ENCODE measurements around the gene NUP42. TPM values are rescaled to one million over a fixed set of nuclear protein-coding genes. Genes with fewer than 3 reads are reported as not detected.

NUP42 gene
- total and polyA plus RNA-seq, 10 of the 15 experiments (the other 5 are each of a cell fraction or from before 2014, with no cell fraction given) = 48.6 to 124 (median 74.3) TPM

GRCh38 chr7:23234569-23235296 lies 52.9 kb downstream of the NUP42 start (continued):
- TF ChIP-seq TCF3 (IDR thresholded peaks at IDR 0.05; ENCODE audit: borderline replicate concordance, insufficient read depth, low read depth, low read length) (no peak), ATF3 (IDR thresholded peaks at IDR 0.05; ENCODE audit: borderline replicate concordance, extremely low read depth, low read depth, low read length) (no peak), PAX5 (IDR thresholded peaks at IDR 0.05; ENCODE audit: borderline replicate concordance, low read depth, low read length) (no peak), MXI1 (IDR thresholded peaks at IDR 0.05; ENCODE audit: low read depth, low read length) (0 out of 2 replicates have a peak, but pooled peaks have one; percentile 17), PAX8 (IDR thresholded peaks at IDR 0.05) (no peak), SIN3A (IDR thresholded peaks at IDR 0.05; ENCODE audit: low read depth, low read length) (no peak), IKZF1 (conservative IDR thresholded peaks at IDR 0.05) (peak; percentile 43; the same call in 1 of the 2 replicates), SMC3 (IDR thresholded peaks at IDR 0.05; ENCODE audit: borderline replicate concordance, low read length) (no peak), SREBF2 (IDR thresholded peaks at IDR 0.05; ENCODE audit: low read length) (no peak), CBFB (IDR thresholded peaks at IDR 0.05; ENCODE audit: low read depth) (no peak), EED (IDR thresholded peaks at IDR 0.05; ENCODE audit: low read depth) (peak; percentile 68), ZNF207 (IDR thresholded peaks at IDR 0.05; ENCODE audit: borderline replicate concordance) (peak; percentile 80; the same call in 1 of the 2 replicates), PBX3 (IDR thresholded peaks at IDR 0.05; ENCODE audit: insufficient replicate concordance, low read depth, low read length) (no peak), CBX5 (IDR thresholded peaks at IDR 0.05; ENCODE audit: low read depth) (0 out of 2 replicates have a peak, but pooled peaks have one; percentile 20), RB1 (IDR thresholded peaks at IDR 0.05; ENCODE audit: borderline replicate concordance) (no peak), EP300 (IDR thresholded peaks at IDR 0.05; ENCODE audit: borderline replicate concordance in 1 of 2, control insufficient read depth in 1 of 2, low read depth in 2 of 2, low read length in 2 of 2) (no peak)
- TF ChIP-seq, protein P1, sequence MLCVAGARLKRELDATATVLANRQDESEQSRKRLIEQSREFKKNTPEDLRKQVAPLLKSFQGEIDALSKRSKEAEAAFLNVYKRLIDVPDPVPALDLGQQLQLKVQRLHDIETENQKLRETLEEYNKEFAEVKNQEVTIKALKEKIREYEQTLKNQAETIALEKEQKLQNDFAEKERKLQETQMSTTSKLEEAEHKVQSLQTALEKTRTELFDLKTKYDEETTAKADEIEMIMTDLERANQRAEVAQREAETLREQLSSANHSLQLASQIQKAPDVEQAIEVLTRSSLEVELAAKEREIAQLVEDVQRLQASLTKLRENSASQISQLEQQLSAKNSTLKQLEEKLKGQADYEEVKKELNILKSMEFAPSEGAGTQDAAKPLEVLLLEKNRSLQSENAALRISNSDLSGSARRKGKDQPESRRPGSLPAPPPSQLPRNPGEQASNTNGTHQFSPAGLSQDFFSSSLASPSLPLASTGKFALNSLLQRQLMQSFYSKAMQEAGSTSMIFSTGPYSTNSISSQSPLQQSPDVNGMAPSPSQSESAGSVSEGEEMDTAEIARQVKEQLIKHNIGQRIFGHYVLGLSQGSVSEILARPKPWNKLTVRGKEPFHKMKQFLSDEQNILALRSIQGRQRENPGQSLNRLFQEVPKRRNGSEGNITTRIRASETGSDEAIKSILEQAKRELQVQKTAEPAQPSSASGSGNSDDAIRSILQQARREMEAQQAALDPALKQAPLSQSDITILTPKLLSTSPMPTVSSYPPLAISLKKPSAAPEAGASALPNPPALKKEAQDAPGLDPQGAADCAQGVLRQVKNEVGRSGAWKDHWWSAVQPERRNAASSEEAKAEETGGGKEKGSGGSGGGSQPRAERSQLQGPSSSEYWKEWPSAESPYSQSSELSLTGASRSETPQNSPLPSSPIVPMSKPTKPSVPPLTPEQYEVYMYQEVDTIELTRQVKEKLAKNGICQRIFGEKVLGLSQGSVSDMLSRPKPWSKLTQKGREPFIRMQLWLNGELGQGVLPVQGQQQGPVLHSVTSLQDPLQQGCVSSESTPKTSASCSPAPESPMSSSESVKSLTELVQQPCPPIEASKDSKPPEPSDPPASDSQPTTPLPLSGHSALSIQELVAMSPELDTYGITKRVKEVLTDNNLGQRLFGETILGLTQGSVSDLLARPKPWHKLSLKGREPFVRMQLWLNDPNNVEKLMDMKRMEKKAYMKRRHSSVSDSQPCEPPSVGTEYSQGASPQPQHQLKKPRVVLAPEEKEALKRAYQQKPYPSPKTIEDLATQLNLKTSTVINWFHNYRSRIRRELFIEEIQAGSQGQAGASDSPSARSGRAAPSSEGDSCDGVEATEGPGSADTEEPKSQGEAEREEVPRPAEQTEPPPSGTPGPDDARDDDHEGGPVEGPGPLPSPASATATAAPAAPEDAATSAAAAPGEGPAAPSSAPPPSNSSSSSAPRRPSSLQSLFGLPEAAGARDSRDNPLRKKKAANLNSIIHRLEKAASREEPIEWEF (IDR thresholded peaks at IDR 0.05; ENCODE audit: insufficient replicate concordance, low read depth, low read length) = no peak
- TF ChIP-seq, protein P2, sequence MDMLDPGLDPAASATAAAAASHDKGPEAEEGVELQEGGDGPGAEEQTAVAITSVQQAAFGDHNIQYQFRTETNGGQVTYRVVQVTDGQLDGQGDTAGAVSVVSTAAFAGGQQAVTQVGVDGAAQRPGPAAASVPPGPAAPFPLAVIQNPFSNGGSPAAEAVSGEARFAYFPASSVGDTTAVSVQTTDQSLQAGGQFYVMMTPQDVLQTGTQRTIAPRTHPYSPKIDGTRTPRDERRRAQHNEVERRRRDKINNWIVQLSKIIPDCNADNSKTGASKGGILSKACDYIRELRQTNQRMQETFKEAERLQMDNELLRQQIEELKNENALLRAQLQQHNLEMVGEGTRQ (IDR thresholded peaks at IDR 0.05; ENCODE audit: borderline replicate concordance, low read depth, low read length) = no peak
- TF ChIP-seq, protein P3, sequence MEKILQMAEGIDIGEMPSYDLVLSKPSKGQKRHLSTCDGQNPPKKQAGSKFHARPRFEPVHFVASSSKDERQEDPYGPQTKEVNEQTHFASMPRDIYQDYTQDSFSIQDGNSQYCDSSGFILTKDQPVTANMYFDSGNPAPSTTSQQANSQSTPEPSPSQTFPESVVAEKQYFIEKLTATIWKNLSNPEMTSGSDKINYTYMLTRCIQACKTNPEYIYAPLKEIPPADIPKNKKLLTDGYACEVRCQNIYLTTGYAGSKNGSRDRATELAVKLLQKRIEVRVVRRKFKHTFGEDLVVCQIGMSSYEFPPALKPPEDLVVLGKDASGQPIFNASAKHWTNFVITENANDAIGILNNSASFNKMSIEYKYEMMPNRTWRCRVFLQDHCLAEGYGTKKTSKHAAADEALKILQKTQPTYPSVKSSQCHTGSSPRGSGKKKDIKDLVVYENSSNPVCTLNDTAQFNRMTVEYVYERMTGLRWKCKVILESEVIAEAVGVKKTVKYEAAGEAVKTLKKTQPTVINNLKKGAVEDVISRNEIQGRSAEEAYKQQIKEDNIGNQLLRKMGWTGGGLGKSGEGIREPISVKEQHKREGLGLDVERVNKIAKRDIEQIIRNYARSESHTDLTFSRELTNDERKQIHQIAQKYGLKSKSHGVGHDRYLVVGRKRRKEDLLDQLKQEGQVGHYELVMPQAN (conservative IDR thresholded peaks at IDR 0.05) = no peak
